SH-SY5Y (cell line): ENCODE measurements around the gene NOL3.

Experiments
- GATA2 ChIP-seq: IDR thresholded peaks from 2 replicates; pipeline ENCODE4 v1.6.1; 2011; ENCODE audit warnings: mild to moderate bottlenecking, low read depth, low read length
- GATA3 ChIP-seq: IDR thresholded peaks from 2 replicates; pipeline ENCODE4 v1.6.1; 2011; ENCODE audit warnings: low read depth, mild to moderate bottlenecking, low read length, moderate library complexity

DNA sequence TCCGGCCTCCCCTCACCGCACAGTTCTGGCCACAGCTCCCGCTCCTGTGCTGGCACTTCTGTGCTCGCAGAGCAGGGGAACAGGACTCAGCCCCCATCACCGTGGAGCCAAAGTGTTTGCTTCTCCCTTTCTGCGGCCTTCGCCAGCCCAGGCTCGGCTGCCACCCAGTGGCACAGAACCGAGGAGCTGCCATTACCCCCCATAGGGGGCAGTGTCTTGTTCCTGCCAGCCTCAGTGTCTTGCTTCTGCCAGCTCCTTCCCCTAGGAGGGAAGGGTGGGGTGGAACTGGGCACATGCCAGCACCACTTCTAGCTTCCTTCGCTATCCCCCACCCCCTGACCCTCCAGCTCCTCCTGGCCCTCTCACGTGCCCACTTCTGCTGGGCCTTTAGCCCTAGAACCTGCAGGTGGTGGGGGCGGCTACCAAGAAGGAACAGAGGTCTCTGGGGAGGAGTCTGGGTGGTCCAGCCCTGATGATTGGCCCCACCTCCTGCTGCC is 27.9 kb downstream of the NOL3 start:
- TF ChIP-seq GATA2 (no peak), GATA3 (no peak)
